Islet precursor cell (in vitro differentiated cells): ENCODE measurements around the gene TSHZ2.
"Not testable (repeated sequence)": the region's sequence is repeated elsewhere in the genome, so short reads cannot be mapped to it uniquely, and the experiment has no call there.

ENCODE experiments used
- DNase-seq: peaks from one replicate; pipeline ENCODE4 v3.0.0-alpha.2; 2018

The TSHZ2 gene

DNA sequence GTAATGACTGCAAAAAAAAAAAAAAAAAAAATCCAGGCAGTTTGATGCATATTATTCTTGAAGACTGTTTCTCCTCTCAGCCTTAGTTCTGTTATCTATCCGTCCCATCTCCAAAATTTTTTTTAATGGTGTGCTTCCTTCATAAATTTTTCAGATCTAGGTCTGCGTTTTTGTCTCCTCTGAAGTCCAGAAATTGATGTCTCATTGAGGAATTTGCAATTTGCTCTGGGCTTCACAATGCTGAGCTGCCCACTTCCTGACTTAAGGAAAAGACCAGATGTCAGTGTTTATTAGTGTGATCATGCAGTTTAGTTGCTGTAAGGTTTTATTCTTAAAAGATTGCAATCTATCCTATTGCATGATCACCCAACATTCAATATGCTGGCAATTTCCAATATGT, 323.9 kb downstream of the TSHZ2 start:
- DNase-seq: no peak

DNA sequence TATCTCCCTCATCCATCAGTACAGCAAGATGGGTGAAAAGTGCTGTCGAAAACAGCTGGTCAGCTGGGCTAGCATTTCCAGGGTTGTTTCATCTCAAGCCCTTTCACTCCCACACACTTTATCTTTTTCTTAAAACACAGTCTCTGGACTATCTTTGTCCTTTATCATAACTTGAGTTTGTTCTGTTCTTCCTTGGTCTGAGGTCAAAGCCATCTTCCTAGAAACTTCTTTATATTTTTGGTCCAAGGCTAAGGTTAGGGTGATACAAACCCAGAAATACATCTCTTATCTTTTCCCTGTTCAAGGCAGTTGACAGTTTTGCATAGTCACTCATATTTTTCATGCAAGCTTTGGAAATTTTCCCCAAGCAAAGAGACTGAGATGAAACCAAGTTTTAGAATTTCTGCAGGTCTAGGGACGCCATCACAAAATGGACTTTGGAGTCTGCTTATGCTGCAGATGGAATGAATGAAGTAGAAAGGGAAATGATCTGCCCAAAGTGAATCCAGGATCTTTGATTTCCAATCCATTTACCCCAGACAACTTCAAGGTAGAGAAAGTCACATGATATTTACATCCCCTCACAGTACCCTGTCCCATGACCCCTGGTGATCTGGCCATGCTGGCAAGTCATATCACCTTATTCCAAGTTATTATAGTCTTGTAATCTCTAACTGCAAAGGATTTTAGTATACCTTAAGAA, 324.4 kb downstream of the TSHZ2 start:
- no peak for DNase-seq

DNA sequence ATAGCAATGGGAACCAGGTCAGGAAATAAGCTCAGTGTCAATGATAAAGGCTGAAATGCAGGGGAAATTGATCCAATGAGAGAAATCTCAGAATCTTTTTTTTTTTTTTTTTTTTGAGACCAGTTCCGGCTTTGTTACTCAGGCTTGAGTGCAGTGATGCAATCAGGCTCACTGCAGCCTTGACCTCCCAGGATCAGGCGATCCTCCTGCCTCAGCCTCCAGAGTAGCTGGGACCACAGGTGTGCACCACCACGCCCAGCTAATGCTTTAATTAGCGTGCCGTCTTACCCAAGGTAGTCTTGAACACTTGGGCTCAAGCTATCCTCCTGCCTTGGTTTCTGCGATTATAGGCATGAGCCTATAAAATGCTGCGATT, 325.0 kb downstream of the TSHZ2 start:
- DNase-seq: no peak

DNA sequence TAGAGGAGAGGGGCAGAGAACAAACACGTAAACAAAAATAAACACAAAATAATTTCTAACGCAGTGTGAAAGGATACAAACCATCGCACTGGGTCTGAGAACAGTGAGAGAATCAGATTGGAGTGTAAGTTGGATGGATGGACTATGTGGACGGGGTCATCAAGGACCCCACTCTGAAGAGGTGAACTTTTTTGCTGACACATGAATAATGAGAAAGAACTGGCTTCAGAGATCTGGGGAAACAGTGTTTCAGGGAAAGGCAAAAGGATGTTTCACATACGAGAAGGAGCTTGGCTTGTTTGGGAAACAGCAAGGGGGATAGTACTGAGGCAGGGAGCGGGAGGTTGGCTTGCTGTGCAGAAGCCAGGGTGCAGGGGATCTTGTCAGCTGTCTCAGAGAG, 326.1 kb downstream of the TSHZ2 start:
- no peak for DNase-seq

DNA sequence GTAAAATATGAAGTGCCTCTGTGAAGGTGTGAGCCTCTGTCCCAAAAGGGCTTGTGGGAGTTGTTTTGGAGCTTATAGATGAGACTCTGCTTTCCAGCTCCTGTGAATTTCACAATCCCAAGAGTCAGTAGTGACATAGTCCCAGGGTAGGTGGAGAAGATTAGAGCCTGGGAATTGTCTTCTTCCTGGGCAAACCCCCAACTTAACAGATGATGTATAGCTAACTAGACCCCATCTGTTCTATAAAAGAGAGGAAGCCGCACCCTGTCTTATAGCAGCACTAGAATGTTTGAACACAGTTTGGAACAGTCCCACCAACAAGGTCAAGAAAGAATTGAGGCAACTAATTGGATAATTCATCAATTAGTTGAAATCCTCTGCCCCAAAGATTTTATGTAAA, 326.8 kb downstream of the TSHZ2 start:
- no peak for DNase-seq

DNA sequence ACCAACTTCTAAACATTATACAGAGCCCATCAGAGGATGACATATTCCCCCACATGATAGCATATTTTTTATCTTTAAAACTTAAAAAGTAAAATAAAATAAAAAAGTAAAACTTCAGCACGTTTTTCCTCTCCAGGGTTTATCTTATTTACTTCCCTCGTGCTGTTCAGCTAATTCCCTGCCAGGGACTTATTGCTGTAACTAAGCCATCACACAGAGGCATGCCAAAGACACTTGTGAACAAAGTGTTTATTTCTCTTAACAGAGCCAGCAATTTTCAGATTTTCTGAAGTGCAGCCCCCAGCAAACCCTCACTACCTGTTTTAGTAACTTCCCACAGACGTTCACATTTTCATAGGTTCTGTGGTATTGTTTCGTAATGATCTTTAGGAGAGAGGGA, 327.7 kb downstream of the TSHZ2 start:
- DNase-seq: no peak

DNA sequence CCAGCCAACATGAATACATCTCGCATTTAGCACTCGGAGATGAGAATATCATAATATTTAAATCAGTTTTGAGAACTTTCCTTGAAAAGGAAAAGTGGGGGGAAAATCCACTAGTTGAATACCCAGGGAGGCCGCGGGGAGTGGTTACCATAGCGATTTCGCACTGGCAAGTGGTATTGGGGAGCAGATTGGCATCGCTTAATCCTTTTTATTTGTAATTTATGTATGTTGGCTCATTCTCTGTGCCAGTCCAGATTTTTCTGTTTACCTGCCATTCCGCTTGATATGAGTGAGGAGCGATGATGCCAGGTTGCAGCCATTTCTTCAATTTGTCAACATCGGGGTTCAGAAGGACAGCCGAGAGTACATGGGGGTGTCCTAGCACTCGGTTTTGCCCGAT, 329.7 kb downstream of the TSHZ2 start:
- DNase-seq: no peak

DNA sequence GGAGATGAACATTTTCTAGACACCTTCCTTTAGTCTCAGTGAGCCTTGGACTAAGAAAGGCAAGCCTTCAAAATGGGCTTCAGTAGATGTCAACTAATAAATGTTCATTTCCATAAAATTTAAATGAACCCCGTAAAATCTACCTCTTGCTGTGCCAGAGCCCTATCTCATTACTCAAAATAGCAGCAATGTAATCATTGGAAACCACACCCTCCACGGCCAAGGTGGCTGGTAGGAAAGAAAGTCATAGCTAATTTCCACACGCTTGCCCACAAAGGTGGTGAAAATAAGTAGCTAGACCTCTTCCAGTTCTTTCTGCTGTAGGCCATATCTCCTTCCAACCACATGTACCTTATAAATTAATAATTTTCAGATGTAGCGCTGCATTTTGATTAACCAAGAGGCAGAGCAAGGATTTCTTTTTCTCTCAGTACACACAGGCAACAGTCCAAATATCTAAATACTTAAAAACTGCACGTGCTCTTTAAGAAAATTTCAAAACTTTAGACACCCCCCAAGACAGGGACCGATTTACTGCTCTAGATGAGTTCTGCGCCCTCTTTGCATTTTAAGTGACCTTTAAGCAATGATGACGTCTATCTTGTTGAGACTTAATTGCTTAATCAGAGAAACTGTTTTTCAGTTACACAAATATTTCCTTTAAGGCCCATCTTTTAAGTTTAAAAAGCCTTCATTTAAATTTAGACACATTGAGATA, 330.7 kb downstream of the TSHZ2 start:
- no peak for DNase-seq

DNA sequence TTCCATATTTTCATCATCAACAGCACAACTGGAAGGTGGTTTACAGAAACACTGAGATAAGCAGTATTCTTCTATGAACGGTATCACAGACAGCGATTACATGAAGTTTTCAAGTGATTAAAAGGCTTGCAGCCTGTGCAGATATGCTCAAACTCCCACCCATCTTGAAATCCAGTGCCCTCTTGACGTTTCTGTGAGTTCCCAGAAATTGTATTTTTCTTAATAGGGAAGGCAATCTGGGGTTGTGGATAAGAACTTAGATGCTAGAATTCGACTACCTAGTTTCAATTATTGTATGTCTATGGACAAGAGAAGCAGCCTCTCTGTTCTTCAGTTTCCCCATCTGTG, 331.2 kb downstream of the TSHZ2 start:
- DNase-seq: no peak

DNA sequence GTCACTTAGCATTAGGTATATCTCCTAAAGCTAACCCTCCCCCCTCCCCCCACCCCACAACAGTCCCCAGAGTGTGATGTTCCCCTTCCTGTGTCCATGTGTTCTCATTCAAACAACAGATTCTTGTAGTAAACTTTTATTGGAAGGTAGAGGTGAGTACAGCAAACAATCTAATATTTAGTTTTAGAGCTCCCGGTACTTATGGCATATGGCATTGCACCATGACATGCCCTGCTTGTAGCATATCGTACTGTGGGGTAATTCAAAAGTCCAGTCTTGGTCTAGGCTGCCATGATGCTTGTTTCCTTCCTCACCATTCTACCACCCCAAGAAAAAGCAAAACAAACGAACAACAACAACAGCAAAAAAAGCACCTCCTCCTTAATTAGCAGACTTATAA, 332.0 kb downstream of the TSHZ2 start:
- DNase-seq: no peak

DNA sequence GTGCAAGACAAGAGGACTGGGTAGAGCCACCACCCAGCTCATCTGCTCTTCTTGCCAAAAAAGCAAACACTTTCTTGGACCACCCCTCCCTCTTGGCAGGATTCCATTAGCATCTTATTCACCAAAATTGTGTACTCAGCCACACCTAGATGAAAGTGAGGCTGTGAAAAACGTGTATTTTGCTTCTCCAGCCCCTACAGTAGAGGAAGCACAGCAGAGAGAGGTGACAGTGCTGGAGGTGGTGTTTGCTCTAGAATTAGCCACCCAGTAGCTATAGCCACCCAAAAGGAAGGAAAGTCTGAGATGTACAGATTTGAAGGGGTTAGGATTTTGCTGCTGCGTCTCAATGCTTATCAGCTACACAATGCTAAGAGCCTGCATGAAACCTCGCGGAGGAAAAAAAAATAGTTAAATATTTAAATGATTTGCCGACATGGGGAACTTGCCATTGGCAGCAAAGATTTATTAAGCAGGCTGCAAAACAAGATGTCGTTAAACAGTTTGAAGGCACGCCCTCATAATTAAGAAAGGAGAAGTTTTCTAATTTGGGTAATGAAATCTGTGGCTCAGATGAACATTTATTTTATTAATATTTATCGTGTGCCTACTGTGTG, 334.1 kb downstream of the TSHZ2 start:
- DNase-seq: no peak

DNA sequence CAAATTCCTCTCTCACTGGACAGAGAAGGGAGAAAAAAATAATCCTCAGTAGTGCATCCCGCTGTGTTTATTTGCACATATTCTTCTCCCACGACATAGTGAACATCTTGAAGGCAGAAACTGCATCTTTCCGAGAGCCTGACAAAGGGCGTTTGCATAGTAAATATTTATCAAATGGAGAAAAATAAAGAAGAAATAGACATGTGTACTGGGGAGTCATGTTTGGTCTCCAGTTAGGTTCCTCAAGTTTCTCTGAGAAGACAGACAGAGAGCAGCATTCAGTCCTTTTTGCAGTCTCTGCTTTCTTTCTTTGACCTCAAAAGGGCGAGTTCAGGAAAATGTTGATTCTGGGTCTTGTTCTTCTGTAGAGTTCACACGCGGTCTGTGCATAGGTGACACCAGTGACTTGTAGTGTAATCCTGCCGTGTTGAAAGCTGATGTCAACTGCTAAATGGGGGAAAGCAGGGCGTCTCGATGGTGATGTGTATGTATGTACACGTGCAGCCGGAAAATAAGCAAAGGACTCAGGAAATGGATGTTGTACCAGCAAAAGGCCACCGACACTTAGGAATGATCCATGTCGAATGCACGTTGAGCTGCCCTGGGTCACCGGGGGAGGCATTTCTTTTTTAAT, 335.9 kb downstream of the TSHZ2 start:
- no peak for DNase-seq

DNA sequence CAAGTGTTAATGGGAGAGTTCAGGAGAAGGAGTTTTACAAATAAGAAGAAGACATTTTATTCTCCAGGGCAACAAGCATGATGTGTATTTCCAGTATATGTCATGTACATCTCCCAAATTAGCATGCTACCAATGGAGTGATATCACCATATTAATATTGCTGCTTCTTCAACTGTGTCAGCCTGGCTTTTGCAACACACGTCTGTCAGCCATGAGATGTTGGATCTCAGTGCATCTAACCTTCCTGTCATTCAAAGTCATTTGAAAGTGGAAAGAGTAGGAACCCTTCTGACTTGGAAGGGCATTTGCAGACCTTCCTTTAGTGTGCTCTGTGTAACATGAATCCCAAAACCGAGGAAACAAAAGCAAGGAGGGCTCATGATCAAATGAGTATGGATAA, 337.4 kb downstream of the TSHZ2 start:
- DNase-seq: no peak

DNA sequence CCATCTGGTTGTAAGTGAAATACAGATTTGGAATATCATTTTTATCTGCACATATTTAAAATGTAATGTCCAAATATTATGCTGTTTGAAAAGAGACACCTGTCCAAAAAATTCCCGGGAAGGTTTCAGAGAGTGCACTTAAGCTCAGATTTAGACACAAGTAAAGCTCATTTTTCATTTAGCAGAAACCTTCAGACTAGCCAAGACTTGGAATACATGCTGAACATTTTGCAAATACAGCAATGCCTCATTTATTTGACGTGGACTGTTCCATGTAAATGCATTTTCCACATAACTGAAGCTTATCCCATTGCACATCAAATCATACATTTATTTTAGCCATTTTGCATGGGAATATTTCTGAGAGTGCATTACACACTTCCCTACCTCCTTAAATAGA, 340.8 kb downstream of the TSHZ2 start:
- no peak for DNase-seq

DNA sequence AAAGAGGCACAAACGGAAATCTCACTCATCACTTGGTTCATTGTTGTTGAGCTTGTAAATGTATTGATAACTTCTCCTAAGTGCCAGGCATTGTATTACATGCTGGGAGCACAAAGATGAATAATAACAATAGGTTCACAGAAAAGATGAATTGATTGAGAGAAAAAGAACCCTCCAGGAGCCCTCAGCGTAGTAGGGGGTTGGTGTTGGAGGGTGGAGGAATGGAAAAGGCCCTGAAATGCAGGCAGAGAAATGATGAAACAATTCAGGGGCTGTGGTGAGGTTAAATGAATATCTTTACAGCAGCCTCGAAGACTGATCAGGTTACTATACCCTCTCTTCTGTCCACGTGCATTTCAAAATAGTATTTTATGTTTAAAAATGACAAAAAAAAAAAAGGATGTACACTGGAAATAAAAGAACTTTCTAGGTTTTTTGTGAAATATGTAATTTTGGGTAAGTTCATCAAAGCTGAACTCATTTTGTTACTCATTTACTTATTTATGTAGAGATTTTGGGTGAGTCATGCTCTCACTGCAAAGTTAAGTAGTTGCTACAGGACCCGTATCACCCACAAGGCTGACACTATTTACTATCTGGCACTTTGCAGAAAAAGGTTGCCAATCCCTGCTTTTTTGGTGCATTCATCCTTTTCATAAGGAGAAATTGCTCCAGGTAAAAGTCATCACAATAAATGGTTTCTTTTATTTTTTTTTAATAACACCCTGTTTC, 344.2 kb downstream of the TSHZ2 start:
- no peak for DNase-seq

DNA sequence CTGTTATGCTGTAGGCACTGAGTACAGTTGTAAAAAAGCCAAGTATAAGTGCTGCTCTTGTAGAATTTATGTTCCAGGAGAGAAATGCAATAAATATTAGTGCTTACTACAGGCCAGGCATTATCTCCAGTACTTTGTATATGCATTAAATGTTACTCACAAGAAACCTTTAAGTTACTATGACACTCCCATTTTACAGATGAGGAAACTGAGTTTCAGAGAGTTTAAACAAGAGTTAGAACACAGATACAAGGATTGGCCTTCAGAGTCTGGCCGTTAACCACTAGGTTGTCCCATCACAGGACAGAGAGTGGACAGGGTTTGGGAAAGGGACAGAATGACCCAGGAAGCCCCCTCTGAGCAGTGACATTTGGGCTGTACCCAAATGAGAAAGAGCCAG, 347.0 kb downstream of the TSHZ2 start:
- DNase-seq: no peak

DNA sequence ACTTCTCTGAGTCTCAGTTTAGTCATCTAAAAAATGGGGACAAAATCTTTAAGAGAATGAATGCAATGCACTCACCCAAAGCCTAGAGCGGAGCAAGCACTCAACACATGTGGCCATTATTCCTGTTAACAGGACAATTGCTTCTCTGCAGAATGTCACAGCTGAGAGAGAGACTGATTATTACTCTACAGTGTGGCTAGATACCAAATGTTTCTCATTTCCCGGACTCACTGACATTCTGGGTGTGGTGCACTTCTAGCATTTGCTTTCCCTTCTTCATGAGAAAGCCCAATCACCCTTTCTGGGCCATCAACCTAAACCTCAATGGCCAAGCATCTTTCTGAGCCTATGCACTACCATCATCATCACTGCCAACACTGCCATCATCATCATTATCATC, 347.6 kb downstream of the TSHZ2 start:
- no peak for DNase-seq

DNA sequence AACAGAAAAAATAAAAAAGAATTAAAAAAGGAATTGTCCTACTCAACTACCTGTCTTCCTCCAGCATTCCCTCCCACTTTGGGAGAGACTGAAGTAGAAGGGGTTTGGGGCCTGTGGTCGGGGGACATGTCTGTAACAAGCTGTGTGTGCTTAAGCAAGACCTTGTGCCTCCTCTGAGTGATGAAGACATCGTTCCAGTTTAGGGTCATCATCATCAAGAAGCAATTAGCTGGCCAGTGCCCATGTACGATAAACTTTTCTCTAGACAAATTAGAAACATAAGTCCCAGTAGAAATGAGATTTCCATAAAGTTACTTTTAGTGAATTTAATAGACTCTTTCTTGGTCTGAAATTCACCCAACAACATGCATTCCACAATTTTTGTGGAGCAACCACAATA, 348.5 kb downstream of the TSHZ2 start:
- DNase-seq: no peak

DNA sequence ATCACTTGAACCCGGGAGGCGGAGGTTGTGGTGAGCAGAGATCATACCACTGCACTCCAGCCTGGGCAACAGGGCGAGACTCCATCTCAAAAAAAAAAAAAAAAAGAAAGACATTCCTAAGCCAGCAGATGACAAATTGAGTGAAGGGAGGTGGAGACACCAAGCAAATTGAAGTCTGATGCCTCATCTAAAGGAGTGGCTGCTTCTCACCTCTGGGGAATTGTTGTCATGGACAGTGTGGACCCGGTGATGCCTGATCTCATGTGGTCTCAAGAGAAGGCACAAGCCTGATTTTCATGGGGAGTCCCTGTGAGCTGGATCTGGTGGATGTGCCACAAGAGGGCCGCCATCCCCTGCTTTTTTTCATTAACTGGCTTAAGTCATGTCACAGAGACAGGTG, 349.4 kb downstream of the TSHZ2 start:
- DNase-seq: no peak

DNA sequence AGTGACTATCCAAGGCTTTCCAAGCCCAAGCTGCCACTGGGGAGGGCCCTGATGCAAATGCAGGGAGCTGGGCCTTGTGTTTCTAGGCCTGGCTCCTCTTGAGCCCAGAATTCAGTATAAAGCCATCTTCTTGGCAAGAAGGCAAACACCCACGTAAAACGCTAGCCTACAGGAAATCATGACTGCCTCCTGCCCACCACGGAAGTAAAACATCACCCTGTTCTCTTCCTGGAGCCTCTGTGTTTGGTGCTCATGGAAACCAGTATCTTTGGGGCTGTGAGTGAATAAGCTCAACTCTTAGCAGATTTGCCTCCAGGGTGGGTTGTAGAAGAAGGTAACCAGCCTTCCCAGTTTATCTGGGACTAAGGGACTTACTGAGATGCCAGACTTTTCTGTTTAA, 350.5 kb downstream of the TSHZ2 start:
- no peak for DNase-seq

DNA sequence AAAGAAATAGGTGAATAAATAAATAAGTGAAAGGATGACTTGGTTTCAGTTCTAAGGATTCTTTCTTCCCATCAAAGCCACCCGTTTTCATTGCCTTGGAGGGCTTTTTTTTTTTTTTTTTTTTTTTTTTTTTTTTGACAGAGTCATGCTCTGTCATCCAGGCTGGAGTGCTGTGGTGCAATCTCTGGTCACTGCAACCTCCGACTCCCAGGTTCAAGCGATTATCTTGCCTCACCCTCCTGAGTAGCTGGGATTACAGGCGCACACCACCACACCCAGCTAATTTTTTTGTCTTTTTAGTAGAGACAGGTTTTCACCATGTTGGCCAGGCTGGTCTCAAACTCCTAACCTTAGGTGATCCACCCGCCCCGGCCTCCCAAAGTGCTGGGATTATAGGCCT, 351.3 kb downstream of the TSHZ2 start:
- not testable (repeated sequence) for DNase-seq

DNA sequence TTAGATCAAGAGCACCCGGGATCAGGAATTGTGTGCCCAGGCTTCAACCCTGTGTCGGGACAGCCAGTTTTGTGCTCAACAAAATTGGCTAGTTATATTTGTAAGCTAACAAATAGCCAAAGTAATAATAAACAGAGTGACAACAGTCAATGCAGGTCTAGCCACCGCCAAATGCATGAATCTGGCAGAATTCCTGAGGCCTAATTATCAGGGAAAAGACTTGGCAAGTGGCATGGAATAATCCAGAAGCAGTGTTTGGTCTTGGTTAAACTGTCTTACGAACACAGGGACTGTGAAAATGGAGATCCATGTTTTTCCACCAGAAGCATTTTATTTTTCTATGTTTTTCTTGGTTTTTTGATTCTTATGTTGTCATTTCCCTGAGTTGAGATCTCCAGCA, 352.7 kb downstream of the TSHZ2 start:
- no peak for DNase-seq

DNA sequence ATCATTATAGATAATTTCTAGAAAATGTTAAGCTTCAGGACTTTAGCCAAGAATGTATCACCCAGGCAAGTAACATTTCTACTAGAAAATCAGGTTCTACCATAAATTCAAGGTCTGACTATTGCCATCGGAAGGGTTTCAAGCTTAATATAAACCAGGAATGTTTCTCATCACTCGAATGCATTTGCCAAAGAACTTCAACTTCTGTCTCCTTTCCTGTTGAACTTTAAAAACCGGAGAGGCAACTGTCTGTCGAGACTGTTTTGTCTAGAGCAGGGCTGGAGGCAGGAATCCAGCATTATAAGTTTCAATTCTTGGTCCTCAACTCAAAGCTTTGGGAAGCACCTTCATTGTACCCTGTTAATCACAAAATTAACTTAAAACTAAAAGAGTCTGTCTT, 356.8 kb downstream of the TSHZ2 start:
- no peak for DNase-seq

DNA sequence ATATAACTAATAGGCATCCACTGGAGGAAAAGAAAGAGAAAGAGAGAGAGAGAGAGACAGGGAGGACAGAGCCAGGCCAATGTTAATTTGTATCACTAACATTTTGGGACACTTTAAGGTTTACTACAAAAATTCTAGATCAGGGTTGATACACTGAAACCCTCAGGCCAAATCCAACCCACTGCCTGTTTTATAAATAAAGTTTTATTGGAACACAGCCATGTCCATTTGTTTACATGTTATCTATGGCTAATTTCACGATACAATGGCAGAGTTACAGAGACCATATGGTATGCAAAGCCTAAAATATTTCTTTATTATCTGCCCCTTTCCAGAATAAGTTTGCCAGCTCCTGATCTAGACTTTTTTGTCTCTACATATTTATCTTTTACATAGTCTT, 357.6 kb downstream of the TSHZ2 start:
- no peak for DNase-seq
